HG03196 (cell line): Measurements from ENCODE around the gene TMIGD1.
A peak's percentile ranks its signal among the peaks of the same experiment; 100 is the strongest.

Source experiments
- ATAC-seq: cut with Tn5 transposase; IDR thresholded peaks from one replicate; pipeline ENCODE4 v1.9.1; 2021; ENCODE audit not compliant: unreplicated experiment

Gene TMIGD1

GRCh38 chr17:30333503-30334360, at the start of gene TMIGD1:
TSS of gene TMIGD1 (minus strand) at chr17:30334057. CDS start at chr17:30332133, 1,924 bp downstream.
- no peak for ATAC-seq

GRCh38 chr17:30382345-30382744, 48.5 kb upstream of the TMIGD1 start:
- ATAC-seq: no peak

DNA sequence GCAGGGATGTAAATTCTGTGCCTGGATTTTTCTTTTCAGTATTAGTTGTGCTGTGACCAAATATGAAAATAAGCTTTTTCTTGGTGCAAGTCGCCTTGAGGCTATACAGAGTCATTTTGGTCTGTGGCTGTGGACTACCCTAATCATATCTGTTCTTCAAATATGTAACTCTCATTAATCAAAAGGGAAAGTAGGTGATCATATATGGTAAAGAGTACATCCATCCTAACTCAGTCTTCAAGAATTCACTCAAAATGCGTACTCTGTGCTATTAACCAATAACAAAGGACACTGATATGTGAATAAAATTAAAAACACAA, 47.4 kb upstream of the TMIGD1 start:
- no peak for ATAC-seq

DNA sequence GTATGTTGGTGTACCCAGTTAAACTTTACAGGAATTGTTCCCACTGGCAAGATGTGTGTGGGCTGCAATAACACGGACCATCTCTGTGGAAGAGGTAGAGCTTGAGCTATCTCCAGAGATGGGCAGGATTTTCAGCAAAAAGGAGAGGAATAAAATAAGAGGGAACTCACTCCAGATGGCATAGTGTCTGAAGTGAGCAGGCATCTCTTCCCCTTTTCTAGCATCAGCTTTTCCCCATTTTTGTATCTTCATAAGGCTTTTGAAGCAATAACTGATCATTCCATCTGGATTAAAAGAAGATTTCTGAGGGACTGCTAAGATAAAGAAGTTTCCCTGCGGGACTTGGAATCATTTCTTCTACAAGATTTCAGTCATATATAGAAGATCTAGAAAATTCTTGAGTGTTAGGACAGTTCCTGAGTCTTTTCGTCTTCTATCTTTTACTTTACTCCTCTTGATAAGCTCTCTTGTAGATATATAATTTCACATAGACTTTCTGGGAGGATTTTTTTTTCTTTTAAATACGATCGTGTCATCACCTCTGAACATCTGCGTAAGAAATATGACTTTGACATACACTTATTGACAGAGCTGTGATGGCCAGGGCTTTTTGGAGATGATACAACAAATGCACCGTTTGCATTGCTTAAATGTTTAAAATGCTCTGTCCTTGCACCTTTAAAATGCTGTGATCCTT, 46.9 kb upstream of the TMIGD1 start:
- no peak for ATAC-seq

- ATAC-seq: no peak
These were observed 46.1 kb upstream of the TMIGD1 start for GRCh38 chr17:30379903-30380381.

DNA sequence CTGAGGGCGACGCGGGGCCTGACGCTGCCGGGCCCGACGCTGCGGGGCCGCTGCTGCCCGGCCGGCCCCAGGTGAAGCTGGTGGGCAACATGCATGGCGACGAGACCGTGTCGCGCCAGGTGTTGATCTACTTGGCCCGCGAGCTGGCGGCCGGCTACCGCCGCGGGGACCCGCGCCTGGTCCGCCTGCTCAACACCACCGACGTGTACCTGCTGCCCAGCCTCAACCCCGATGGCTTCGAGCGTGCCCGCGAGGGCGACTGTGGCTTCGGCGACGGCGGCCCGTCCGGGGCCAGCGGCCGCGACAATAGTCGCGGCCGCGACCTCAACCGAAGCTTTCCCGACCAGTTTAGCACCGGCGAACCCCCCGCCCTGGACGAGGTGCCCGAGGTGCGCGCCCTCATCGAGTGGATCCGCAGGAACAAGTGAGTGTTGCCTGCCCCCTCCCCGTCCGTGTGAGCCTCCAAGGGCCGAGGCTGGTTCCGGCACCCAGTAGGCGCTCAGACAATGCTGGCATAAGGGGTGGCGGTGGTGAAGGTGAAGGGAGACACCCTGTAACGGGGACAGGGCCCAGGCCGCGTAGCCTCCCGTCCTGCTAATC, 45.5 kb upstream of the TMIGD1 start:
- peak; percentile 14 for ATAC-seq

DNA sequence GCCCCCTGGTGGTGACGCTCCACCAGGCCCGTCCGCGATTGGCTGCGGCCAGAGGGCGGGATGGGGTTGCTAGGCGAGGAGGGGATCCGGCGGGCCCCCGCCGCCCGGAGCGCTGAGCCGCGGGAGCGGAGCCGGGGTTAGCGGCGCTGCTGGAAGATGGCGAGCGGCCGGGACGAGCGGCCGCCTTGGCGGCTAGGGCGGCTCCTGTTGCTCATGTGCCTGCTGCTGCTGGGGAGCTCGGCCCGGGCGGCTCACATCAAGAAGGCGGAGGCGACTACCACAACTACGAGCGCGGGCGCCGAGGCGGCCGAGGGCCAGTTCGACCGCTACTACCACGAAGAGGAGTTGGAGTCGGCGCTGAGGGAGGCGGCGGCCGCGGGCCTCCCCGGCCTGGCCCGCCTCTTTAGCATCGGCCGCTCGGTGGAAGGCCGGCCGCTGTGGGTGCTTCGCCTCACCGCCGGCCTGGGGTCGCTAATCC, 45.0 kb upstream of the TMIGD1 start, which contains the start of gene CPD:
Gene CPD (plus strand): TSS at position 103 of the 478 bp plus-strand sequence. CDS start 54 bp downstream, at position 157.
- peak; percentile 85 for ATAC-seq

- no peak for ATAC-seq
These were observed 44.5 kb upstream of the TMIGD1 start for GRCh38 chr17:30378241-30378824.

GRCh38 chr17:30377574-30378240, 43.9 kb upstream of the TMIGD1 start:
- no peak for ATAC-seq

DNA sequence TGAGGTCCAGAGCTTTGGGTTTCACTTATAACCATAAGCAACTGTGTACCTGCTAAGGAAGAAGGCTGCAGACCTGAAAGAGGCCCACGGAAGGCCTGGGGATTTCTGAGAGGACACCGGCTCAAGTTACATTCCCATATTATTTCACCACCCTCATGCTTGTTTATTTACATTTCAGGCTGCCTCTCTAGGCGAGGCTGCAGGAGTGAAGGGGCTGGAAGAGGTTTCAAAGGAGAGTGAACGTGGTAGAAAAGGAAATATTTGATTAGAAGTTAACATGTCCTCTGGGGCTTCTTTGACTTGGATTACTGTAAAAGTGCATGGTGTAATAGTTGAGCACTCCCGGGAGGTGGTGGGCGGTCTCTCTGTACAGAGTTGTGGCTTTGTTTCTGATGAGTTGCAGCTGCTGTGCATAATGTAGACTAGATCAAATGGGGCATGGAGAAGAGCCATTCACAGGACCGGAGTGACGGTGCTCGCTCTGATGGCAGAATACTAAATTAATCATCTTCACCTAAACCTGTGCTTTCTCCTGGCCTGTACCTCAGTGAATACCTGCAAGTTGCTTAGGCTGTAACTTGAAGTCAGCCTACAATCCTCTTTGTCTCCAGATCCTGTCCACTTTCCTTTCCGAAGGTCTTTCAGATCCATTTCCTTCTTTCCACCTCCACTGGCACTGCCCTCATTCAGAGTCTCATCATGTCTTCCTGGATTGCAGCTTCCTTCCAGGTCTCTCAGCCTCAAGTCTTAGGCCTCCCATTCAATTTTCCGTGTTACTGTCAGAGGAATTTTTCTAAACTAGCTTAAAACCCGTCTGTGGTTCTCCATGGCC, 43.0 kb upstream of the TMIGD1 start:
- no peak for ATAC-seq

- no peak for ATAC-seq
These were observed 41.8 kb upstream of the TMIGD1 start for GRCh38 chr17:30375661-30376060.

DNA sequence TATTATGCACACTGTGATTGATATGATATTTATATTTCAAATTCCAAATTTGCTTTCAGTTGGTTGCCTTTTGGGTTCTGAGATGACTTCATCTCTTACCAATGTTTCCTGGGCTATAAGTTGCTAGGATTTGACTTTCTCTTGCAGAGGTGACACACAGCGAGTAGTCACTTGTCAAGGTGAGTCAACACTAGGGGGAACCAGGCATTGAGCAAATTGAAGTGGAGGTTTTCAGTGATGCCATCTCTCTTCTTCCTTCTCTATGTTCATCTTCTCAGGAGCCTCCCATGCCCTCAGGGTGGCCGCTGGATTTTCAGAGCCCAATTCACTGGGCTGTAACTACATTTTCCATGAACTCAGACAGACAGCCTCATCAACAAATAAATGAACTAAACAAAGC, 38.9 kb upstream of the TMIGD1 start:
- no peak for ATAC-seq

DNA sequence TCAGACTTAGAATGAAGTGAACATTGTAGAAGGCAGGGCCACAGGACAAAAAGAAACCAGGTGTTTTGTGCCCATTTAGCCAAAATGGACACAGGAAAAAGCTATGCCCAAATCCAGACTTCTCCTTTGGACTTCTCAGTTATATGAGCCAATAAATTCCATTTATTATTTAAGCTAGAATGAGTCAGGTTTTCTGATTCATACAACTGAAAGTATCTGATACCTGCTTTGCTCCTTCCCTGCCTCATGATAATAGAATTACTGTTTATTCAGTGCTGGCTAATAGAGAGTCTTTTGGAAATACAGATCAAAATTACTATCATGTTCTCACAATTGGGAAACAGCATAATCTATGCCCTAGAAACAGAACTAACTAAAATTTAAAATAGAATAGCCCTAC, 36.1 kb upstream of the TMIGD1 start:
- no peak for ATAC-seq

- no peak for ATAC-seq
These were observed 35.3 kb upstream of the TMIGD1 start for GRCh38 chr17:30368912-30369720.

DNA sequence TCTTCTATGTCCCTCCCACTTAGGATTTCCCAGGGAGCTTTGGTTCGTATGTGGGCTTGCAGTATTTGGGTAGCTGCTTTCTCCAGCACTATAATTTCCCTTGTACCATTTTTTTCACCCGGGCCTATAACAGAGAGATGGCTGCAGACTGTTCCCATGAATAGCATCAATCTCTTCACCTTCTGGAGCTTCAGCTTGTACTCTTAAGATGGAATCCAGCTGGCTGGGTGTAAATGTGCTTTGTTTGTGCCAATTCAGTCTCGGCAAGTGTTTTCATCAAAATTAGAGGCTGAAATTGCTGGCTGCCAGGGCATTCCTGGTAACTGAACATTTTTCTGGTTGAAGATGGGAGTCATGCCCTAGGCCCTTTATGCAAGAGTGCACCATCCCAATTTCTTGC, 32.7 kb upstream of the TMIGD1 start:
- ATAC-seq: no peak

GRCh38 chr17:30363715-30364202, 29.9 kb upstream of the TMIGD1 start:
- peak; percentile 87 for ATAC-seq

DNA sequence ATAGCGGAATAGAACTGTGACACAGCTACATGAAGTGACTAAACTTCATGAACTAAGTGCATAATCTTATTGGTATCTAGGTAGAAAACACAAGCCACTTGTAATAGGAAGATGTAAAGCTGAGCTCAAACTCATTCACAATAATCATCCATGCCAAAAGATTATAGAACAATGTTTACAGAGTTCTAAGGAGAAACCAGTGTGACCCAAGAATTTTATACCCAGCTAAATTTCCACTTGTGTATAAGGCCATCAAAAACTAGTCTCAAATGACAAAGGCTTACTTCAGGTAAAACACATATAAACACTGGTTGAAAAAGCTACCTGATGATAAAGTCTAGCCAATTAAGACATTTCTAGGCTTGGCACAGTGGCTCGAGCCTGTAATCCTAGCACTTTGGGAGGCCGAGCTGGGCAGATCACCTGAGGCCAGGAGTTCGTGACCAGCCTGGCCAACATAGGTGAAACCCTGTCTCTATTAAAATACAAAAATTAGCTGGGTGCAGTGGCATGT, 28.0 kb upstream of the TMIGD1 start:
- no peak for ATAC-seq

GRCh38 chr17:30360086-30360808, 26.4 kb upstream of the TMIGD1 start:
- ATAC-seq: no peak
